Activated CD8-positive, alpha-beta T cell treated with anti-CD3 and anti-CD28 coated beads for 36 hours (primary cell): ENCODE measurements around the gene SLC30A7. TPM values are rescaled to one million over a fixed set of nuclear protein-coding genes. Genes with fewer than 3 reads are reported as not detected.

Experiments
- ATAC-seq: fragments of 200-7000 bp; cut with Tn5 transposase; one replicate; pipeline ENCODE4 v1.10.0; 2021; ENCODE audit warnings: mild to moderate bottlenecking, moderate library complexity
- CTCF ChIA-PET: fragments of 350-600 bp; sonication (Branson Sonifier 250); formaldehyde crosslinking; loops from one replicate; lab custom pipeline; 2021; ENCODE audit warnings: antibody characterized with exemption; lab: Charles Lee
- POLR2A ChIA-PET: fragments of 350-600 bp; sonication (Branson Sonifier 250); formaldehyde crosslinking; loops from one replicate; lab custom pipeline; 2021; ENCODE audit warnings: antibody characterized with exemption; lab: Charles Lee
- DNase-seq: peaks from one replicate; pipeline ENCODE4 v3.0.0-alpha.2; 2020
- H3K27ac Mint-ChIP-seq: one replicate; pipeline ENCODE4 v1.8.0; 2021; ENCODE audit warnings: mild to moderate bottlenecking, mixed read lengths
- H3K27me3 Mint-ChIP-seq: one replicate; pipeline ENCODE4 v1.8.0; 2021; ENCODE audit warnings: mixed read lengths
- H3K36me3 Mint-ChIP-seq: one replicate; pipeline ENCODE4 v1.8.0; 2021; ENCODE audit warnings: low read depth, mixed read lengths
- H3K4me1 Mint-ChIP-seq: one replicate; pipeline ENCODE4 v1.8.0; 2021; ENCODE audit warnings: low read depth, mixed read lengths
- H3K4me3 Mint-ChIP-seq: one replicate; pipeline ENCODE4 v1.8.0; 2021; ENCODE audit warnings: mild to moderate bottlenecking, moderate library complexity, mixed read lengths
- H3K9me3 Mint-ChIP-seq: one replicate; pipeline ENCODE4 v1.8.0; 2021; ENCODE audit warnings: mixed read lengths
- intact Hi-C: fragments of 100-400 bp; cut with micrococcal nuclease; formaldehyde crosslinking; loops from one replicate; pipeline ENCODE4 v1.10.0; 2022
- total RNA-seq, 2 experiments: library from RNA; stranded (reverse); gene quantifications; one replicate each; pipeline ENCODE4 v1.2.3, GENCODE V29; 2021
- TF ChIP-seq, protein P1 (sequence below): fragments of 200-600 bp; IDR thresholded peaks from one replicate; pipeline ENCODE4 v1.8.0; 2022; ENCODE audit warnings: antibody characterized with exemption, mild to moderate bottlenecking

SLC30A7 gene
- total RNA-seq, 2 experiments from 2014 or later = 32.0 to 36.1 TPM

DNA sequence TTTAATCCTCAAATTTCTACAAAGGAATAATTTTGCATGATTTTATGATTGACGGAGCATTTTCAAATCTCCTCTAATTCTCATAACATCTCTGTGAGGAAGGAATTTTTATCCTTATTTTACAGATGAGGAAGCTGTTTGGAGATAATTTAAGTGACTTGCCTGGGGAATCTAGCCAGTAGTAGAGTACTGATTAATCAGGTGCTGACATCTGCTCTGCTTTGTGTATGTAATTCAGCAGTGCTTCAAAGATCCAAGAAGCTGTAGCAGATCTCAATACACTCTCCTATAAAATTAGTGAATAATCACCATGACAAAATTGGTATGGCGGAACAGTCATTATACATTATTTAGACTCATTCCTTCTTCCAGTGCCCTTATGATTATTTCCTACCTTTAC lies 83.7 kb downstream of the SLC30A7 start:
- ChIA-PET POLR2A (no interaction called here), CTCF (no interaction called here)
- no peak overlapping the region for H3K4me3 Mint-ChIP-seq
- H3K36me3 Mint-ChIP-seq = peaks cover 74% of the 10 kb centered on the region
- TF ChIP-seq, protein P1, sequence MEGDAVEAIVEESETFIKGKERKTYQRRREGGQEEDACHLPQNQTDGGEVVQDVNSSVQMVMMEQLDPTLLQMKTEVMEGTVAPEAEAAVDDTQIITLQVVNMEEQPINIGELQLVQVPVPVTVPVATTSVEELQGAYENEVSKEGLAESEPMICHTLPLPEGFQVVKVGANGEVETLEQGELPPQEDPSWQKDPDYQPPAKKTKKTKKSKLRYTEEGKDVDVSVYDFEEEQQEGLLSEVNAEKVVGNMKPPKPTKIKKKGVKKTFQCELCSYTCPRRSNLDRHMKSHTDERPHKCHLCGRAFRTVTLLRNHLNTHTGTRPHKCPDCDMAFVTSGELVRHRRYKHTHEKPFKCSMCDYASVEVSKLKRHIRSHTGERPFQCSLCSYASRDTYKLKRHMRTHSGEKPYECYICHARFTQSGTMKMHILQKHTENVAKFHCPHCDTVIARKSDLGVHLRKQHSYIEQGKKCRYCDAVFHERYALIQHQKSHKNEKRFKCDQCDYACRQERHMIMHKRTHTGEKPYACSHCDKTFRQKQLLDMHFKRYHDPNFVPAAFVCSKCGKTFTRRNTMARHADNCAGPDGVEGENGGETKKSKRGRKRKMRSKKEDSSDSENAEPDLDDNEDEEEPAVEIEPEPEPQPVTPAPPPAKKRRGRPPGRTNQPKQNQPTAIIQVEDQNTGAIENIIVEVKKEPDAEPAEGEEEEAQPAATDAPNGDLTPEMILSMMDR = no peak
- no peak overlapping the region for H3K27ac Mint-ChIP-seq
- intact Hi-C loops = no loop called here
- no peak for DNase-seq
- no peaks in the 10 kb centered on the region for H3K27me3 Mint-ChIP-seq
- peaks cover 3% of the 10 kb centered on the region for H3K9me3 Mint-ChIP-seq
- H3K4me1 Mint-ChIP-seq = peaks cover 7% of the 10 kb centered on the region
- ATAC-seq = no peak

DNA sequence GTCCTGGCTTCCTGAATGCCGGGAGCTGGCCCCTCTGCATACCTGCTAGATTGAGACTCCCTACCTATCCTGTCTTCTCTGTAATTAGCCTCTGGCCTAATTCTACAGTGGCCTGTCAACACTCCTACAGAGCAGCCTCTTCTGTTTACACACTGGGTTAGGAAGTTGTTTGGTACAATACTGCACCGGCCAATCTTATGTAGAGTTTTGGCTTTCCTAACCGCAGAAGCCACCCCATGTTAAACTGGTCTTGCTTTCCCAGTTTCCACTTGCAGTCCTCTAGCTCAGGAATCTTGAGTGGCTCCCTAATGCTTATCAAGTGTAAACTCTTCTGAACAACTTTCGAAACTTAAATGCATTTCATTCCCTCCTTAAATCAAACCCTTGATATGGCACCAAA lies 86.9 kb downstream of the SLC30A7 start:
- Mint-ChIP-seq H3K27ac (no peak overlapping the region), H3K4me3 (no peak overlapping the region), H3K4me1 (peaks cover 4% of the 10 kb centered on the region), H3K27me3 (no peaks in the 10 kb centered on the region), H3K9me3 (peaks cover 3% of the 10 kb centered on the region), H3K36me3 (peaks cover 81% of the 10 kb centered on the region)
- intact Hi-C loops = no loop called here
- ATAC-seq (no peak), DNase-seq (no peak)
- ChIA-PET CTCF (interaction anchor here (1.6 kb wide), 1 partner anchor 375 kb away, joined by 4 read pairs; no protein-coding TSS in a partner anchor), POLR2A (no interaction called here)
- TF ChIP-seq, protein P1 = no peak

DNA sequence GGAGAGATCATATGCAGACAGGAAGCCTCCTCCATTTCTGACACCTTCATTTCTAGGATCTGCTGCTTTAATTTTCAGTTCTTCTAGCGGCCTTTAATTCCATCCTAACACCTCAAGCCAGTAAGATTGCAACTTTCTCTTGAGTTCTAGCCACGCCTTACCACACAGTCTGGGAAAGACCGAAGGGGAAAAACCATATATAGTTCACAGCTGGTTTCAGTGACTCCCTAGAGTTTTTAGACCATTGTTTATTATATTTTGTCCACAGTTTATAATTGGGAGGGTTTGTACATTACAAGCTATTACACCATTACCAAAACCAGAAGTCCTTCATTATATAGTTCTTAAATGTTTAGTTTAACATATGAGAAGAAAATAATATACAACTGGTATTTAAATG lies 92.2 kb downstream of the SLC30A7 start:
- Mint-ChIP-seq H3K27me3 (no peaks in the 10 kb centered on the region), H3K36me3 (peaks cover 77% of the 10 kb centered on the region), H3K4me1 (peaks cover 7% of the 10 kb centered on the region), H3K4me3 (no peak overlapping the region), H3K27ac (no peak overlapping the region), H3K9me3 (peaks cover 3% of the 10 kb centered on the region)
- TF ChIP-seq, protein P1 = no peak
- ChIA-PET POLR2A (interaction anchor here (1.1 kb wide), 1 partner anchor 11 kb away, joined by 3 read pairs; no protein-coding TSS in a partner anchor), CTCF (interaction anchor here (0.6 to 1.2 kb wide), 3 partner anchors 22 to 300 kb away, joined by 3 to 7 read pairs (median 3); no protein-coding TSS in a partner anchor)
- ATAC-seq (no peak), DNase-seq (no peak)
- intact Hi-C loops = no loop called here

DNA sequence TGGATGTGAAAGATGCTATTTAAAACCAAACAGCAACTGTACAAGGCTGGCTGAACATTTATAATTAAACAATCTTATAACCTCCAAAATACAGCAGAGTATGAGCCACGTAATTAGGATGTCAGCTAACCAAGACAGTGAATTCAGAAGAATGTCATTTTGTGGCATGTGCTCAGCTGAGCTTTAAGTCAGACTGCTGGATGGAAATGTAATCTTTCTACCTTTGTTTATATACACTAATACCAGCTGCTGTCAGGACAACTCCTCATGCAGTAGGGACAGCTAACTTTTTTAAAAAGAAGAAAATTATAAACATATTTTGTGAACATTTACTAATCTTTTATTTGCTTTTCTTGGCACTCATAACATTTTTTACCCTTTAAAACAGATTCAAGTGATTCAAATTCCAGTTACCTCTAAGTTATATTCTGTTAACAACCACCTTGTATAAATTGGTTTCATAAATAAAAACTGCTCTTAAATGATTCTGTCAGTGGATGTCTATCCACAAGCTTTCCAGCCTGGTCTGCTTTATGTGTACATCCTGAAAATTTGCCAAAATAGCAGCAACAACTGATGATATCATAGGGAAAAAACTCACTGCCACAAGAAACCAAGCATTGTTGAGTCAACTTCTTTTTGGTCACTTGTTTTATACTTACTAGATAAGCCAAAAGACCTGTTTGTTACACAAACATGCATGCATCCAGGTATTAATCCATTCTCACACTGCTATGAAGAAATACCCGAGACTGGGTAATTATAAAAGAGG lies 93.6 kb downstream of the SLC30A7 start:
- H3K4me1 Mint-ChIP-seq = peaks cover 5% of the 10 kb centered on the region
- intact Hi-C loops = no loop called here

More for the DNA sequence above, 93.6 kb downstream of the SLC30A7 start:
- Mint-ChIP-seq H3K36me3 (peaks cover 68% of the 10 kb centered on the region), H3K4me3 (no peak overlapping the region), H3K27me3 (no peaks in the 10 kb centered on the region), H3K9me3 (no peaks in the 10 kb centered on the region), H3K27ac (no peak overlapping the region)
- ATAC-seq (no peak), DNase-seq (no peak)
- TF ChIP-seq, protein P1 = no peak
- POLR2A ChIA-PET = interaction anchor here (1.3 kb wide), 1 partner anchor 12 kb away, joined by 3 read pairs; no protein-coding TSS in a partner anchor
- CTCF ChIA-PET = interaction anchor here (1.6 kb wide), 1 partner anchor 17 kb away, joined by 3 read pairs; no protein-coding TSS in a partner anchor
